CD4-positive, alpha-beta T cell treated with Interleukin-1 beta for 1 hour (primary cell): Measurements from ENCODE around the gene BET1.

Experiments used
- DNase-seq, 2 donors: peaks; one replicate each; pipeline ENCODE4 v3.0.0-alpha.2; 2020 to 2022

Gene BET1

DNA sequence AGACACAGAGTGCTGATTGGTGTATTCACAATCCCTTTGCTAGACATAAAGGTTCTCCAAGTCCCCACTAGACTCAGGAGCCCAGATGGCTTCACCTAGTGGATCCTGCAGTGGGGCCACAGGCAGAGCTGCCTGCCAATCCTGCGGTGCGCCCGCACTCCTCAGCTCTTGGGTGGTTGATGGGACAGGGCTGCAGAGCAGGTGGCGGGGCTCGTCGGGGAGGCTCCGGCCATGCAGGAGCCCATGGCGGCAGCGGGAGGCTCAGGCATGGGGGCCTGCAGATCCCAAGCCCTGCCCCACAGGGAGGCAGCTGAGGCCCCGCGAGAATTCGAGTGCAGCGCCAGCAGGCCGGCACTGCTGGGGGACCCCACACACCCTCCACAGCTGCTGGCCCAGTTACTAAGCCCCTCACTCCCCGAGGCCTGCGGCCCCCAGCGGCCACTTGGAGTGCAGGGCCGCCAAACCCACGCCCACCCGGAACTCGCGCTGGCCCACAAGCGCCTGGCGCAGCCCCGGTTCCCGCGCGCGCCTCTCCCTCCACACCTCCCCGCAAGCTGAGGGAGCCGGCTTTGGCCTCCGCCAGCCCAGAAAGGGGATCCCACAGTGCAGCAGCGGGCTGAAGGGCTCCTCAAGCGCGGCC, 7.7 kb upstream of the BET1 start:
- DNase-seq, result no peak

DNA sequence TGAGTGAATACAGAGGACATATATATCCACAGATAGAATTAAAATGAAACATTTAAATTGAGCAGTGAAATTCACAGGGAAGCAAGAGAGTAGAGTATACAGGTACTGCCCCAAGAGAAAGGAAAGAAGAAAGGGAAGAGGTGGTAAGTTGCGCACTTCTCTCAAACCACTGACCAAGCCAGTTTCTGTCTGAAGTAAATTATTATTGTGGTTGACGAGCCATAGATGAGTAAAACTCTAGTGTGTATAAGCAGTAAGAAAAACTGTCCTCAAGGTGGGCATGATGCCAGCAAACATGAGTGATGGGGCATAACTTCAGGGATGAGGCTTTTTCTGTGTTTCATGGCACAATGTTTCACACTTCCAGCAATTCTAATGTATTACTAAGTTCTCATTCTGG, 4.4 kb upstream of the BET1 start:
- no peak for DNase-seq

DNA sequence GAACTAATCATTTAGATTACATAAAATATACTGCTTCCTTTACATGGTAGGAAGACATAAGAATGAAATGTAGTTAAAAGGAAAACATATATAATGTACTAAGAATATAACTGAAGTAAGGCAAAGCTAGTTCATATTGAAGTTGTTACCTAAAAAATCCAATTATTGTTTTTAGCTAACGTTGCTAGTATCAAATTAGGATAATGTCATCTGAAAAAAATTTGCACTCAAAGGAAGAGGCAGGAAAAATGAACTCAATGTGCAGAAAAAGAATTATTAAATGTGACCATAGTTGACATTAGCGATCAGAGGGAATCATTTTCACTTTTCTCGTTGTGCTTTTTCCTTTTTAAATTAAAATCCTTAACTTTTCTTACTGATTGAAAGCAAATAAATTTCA, 1.6 kb upstream of the BET1 start:
- no peak for DNase-seq

DNA sequence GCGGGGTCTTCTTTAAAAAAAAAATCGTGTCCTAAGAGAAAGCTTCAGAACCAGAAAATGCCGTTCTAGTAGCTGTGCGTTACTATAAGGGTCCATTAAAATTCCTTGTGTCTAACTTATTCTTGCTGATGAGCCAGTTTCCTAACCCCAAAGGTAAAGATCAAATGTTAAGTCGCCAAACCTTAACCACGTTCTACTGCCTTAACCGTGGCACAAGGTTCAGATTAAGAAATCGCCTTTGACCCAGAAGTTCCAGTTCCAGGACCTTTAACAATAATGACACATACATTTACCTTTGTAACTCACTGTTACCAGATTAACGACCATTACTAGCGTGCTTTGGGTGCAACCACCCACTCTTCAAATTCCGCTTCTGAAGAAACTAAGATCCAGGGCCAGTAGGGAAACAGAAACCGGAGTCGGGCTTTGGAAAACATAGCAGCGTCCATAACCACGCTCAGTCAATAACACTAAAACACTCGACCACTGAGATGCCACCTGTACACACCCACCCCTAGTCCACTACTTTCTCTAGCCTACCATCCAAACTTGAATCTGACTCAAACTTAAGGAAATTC, 620 bp downstream of the BET1 start:
- no peak for DNase-seq

DNA sequence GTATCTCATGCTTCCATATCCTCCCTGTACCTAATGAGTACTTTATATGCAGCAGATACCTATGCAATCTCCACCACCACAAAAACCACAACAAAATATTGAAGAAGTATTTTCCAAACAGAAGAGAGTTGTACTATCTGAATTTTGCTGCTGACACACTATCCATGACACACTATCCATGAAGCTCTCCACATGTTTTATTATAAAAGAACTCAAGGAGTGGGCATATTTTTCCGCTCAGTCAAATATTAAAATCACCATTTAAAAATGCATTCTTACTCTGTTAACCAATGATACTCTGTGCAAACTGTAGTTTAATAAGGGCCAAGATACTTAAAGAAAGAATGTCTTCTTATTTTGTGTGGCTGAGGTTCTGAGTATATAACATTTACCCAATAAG, 2.8 kb downstream of the BET1 start:
- no peak for DNase-seq

DNA sequence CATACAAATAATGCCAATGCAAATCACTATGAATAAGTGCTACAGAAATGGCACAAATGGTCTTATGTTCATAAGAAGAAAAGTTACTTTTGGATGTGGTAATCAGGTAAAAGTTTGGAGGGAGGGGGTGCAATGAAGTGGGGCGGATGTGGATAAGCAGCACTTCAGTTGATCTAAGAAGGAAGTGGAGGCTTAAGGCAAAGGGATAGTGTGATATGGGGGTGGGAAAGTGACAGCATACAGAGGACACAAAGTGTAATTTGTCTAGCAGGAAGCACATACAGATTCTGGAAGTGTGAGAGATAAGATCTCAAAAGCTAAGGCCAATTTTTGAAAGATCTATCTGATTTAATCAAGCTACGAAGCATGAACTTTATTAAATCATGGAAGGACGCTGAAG, 6.3 kb downstream of the BET1 start:
- DNase-seq, result no peak

DNA sequence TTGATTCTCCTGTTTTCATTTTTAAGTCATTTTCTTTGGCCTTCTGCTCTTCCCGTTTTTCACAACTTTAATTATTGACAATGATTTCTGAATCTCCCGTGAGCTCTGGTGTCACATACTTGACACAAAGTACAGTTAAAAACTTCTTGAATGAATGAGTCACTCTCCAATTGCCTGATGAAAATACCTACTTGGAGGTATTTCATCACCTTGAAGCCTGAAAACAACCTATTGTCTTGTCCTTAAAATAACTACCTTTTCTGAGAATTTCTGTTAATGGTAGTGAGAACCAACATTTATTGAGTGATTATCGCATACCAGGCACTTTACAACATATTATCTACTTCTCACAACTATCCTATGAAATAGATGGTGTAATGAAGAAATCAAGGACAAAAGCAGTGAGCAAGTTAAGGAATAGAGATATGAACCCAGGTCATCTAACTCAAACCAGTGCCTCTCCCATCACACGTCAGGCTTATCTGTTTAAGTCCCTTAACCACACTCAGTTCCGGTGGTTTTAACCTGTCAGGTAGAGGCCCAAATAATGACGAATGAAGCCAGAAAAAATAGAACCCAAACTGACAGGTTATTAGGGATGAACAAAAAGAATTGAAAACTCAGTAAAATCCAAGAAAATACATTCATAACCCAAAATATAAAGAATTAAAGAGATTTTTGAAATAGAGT, 11.6 kb downstream of the BET1 start:
- DNase-seq, result no peak

DNA sequence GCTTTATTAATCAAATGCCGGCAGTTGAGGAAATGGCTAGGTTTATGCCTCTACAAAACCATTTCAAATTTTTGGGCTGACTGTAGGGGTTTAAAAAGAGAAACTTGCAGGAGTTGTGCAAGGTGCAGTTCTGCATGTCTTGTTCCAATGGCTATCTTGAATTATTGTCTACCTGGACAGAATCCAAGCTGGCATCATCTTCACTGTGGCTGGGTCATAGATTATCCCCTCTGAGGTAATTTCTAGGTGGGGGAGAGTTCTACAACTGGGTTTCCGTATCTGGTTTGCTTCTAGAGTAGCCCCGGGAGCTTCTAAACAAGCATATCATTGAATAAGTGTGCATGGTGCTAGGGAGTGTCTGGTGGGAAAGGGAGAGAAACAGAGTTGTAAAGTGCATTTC, 16.9 kb downstream of the BET1 start:
- DNase-seq, result no peak

DNA sequence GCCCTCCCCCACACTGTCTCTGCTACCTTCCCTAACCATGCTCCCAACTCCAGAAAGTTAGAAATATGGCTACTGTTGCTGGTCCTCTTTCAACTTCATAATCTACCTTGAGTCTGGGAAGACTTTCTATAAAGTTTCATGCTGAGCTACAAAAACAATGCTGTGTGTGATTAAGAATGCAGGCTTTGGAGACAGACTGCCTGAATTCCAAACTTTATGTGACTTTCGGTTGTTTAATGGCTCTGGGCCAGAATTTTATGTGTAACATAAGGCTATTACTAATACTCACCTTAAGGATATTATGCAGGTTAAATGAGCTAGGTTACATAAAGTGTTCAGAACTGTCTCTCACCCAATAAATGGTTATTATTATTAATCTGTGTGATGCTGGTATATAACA, 19.1 kb downstream of the BET1 start:
- no peak for DNase-seq

DNA sequence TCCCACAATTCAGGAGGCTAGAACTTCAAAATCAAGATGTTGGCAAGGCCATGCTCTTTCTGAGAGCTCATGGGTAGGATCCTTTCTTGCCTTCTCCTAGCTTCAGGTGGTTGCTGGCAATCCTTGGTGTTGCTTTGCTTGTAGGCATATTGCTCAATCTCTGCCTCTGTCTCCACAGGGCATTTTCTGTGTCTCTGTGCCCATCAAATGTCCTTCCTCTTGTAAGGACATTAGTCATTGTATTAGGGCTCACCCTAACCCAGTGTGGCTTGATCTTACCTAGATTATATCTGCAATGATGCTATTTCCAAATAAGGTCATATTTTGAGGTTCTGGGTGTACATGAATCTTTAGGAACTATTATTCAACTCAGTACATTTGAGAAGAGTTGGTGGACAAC, 20.1 kb downstream of the BET1 start:
- no peak for DNase-seq

DNA sequence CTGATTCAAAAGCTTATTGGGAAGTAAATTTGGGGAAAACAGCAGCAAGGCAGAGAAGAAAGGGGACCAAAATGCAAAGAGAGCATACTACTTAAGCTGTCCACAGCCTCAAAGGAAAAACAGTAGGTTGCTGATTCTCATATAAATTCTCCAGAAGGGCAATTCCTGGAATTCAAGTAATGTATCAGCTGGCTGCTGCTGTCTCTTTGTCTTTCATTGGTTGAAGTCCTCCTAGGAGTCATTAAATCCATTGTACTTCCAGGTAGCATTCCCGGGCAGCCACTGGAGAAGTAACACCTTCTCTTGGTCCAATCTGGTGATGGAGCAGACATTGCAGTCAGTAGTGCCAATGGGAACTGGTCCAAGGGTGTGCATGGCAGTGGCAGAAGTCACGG, 22.7 kb downstream of the BET1 start:
- DNase-seq, result no peak

DNA sequence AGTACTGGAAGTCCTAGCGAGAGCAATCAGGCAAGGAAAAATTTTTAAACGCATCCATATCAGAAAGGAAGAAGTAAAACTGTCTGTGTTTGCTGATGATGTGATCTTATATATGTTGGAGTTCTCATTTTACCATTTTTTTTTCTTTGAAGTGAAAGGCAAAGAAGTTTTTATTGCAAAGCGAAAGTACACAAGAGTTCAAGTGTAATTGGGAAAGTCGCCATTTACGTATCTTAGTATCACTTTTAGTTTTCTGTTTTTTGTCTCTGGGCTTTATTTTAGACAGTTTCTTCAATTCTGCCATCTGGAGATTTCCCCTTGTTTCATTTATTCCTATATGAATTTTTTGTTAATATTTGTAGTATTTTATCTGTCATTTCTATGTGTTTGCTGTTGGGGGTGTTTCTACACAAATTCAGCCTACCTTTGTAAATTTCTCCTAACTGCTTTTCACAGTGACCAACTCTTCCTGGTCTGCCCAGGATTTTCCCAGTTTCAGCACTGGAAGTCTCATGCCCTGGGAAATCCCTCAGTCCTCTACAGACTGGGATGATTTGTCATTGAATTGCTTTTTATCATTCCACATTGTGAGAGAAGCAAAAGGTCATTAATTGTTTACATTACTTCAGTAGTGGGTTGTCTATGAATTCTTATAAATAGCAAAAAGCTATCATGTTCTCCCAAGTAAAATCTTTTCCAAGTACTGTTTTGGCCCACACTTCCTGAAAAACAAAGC, 23.2 kb downstream of the BET1 start:
- no peak for DNase-seq

DNA sequence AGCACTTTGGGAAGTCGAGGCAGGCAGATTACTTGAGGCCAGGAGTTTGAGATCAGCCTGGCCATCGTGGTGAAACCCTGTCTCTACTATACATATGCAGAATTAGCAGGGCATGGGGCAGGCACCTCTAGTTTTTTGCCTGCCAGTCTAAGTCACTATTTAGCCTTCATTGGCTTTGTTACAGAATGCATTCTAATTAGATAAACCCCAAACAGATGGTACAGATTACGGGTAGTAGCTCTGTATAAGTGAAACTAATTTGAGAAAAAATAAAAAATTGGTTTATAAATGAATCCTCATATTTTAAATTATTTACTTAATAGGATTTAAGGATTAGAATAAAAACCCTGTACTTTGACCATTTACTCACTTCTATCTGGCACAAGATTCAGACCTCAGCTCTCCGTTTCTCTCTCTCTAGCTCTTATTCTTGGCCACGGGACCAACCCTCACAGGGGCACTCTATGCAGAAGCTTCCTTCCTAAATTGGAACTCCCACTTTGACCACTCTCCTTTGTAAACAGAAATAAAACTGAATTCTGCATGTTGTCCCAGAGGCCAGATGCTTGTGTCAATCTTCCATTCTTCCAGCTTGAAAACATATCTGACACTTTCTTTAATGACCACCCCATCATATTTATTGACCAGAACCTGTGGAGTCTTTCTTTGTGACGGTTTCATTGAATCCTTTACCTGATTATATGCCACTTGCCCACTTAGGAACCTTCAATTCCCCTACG, 26.8 kb downstream of the BET1 start:
- no peak for DNase-seq

DNA sequence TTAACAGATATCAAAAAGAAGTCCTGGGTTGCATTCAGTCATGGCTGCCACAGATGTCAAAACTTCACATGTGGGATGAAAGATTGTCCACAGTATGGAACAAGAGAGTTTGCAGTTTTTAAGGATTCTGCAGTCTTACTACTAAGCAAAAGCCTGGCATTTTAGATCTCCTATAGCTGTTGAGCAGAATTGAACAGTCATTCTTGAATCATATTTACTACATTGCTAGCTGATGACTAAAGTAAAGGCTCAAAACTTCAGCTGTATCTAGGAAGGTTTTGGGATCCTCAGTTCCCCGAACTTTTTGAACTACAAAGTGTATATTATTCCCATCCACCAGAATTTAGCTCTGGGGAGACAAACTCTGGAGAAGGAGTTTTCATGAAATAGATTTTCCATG, 31.0 kb downstream of the BET1 start:
- DNase-seq, result no peak

DNA sequence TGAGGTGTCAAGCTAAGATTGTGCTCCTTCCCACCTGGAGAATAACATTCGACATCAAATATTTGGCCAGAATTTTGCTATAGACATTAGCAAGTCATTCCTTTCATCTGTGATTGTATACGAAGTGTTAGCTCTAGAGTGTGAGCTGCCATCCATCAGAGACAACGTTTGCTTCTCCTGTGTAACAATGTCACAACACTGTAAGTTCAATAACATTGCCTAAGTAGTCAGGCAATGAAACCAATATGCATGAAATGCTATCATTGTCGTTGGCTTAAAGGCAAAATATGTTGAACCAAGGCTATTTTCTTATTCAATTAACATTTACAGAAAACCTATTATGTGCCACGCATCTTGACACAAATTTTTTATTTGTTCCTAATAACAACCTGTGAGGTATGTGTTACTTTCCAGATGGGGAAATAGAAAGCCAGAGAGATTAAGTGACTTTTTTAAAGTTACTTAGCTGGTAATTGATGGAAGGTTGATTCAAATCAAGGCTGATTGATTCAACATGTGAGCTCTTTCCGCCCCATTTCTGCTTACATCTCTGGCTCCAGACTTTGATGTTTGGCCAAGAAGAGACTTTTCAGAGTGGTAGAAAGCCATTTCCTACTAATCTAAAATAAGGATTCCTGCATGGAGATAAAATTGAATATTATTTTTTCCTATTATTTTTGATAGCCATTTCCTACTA, 32.0 kb downstream of the BET1 start:
- no peak for DNase-seq

DNA sequence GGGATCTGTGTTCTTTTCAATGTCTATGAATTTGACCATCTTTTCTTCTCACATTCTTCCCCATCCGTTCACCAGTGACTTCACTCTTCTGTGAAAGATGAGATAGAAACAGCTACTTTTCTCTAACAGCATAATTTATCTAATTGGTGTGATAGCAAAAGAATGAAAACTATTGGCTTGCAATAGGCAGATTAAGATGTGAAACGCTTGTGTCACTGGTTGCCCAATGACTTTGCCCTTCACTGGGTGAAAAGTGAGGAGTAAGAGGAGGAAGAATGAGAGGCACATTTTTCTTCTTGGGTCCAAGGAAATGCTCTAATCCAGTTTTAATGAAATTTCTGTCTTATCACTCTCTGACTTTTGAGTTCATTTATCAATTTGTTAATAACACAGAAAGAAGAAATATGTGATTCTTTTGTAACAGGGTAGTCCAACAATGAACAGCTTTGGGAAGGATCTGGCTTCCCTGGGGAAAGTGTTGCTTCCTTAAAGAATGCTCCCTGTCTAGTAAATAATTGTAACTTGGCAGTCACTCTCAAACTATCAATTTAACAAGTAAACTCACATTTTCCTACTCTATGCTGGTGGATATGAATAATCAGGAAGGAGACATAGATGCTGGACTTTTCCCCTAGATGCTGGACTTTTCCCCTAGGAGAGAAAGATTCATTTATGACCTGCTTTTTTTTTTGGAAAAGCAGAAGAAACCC, 35.1 kb downstream of the BET1 start:
- no peak for DNase-seq

DNA sequence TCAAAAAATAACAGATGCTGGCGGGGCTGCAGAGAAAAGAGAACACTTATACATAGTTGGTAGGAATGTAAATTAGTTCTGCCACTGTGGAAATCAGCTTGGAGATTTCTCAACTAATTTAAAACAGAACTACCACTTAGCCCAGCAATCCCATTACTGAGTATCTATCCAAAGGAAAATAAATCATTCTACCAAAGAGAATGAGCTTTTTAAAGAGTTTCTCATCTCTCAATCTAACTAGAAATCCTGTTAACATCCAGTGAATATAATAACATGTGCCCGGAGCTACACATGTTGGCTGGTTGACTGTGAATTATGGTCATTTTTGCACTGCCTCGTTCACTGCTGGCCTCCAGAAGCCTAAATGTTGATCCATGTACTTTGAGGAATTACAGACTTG, 39.3 kb downstream of the BET1 start:
- no peak for DNase-seq

DNA sequence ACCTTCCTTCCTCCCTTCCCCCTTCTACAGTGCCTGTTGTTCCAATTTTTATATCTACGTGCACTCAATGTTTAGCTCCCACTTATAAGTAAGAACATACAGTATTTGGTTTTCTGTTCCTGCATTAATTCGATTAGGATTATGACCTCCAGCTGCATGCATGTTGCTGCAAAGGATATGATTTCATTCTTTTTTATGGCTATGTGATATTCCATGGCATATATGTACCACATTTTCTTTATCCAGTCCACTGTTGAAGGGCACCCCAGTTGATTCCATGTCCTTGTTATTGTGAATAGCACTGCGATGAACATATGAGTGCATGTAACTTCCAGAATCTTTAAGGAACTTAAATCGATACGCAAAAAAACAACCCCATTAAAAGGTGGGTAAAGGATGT, 39.9 kb downstream of the BET1 start:
- no peak for DNase-seq

DNA sequence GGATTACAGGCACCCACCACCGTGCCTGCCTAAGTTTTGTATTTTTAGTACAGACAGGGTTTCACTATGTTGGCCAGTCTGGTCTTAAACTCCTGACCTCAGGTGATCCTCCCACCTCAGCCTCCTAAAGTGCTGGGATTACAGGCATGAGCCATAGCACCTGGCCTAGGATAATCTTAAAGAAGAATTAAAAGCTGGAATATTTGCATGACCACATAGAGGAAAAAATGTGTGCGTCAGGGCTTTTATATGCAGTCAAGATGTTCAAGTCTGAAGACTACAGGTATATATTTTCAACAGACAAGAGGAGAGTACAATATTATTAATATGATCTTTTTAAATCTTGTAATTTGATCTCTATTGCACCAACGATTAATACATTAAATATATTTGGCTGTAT, 43.2 kb downstream of the BET1 start:
- DNase-seq, result no peak

DNA sequence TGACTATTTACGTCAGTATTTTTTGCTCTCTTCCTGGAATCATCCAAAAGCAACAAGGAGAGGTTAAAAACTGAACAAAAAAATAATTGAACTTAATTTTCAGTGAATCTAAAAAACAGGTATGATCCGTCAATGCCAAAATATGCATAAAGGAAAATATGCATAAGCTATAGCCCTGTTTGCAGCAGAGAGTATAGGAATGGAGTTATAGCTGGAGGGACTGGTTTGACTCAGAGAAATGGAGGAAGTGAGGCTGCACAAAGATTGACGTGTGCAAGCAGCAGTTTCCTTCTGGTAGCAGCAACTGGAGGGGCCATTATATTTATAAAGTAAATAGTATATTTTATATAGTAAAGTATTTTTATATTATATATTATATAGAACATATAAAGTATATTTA, 45.5 kb downstream of the BET1 start:
- DNase-seq, result no peak

DNA sequence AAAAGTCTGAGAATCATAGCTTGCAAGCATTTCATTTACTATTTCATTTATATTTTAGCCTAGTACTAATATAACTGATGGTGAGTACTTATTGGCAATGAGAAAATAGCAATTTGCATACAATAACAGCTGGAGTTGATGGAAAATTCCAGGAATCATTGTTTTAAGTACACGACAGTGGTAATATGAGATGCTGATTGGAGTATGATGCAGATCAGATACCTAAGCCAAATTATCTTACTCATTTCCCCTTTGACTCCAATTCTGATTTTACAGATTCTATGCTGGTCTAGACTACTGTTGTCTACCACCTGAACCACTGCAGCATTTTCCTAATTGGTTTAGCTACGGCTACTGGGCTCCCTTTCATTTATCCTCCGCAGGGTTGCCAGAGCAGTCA, 45.9 kb downstream of the BET1 start:
- no peak for DNase-seq

DNA sequence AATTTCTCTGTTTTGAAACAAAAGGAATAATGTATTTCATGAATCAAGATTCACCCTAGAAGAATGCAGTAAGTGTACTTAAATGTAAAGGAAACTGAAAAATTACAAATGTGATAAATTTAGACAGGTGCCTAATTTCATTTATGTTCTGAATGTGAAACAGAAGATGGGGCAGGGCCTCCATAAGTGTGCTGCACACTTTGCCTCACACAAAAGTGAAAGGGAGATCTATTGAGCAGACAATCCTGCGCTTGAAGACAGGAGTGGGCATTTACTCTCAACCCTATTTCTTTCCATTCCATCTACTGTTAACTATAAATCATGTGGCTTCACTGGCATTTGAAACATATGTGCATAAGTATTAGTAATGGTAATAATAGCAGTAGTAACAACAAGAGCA, 46.4 kb downstream of the BET1 start:
- DNase-seq, result no peak
